Thoracic aorta (tissue), 2 donors: ENCODE measurements around the gene LY86. TPM values are rescaled to one million over a fixed set of nuclear protein-coding genes. Genes with fewer than 3 reads are reported as not detected.

Source experiments
- ATAC-seq: fragments of 150-250 bp; one replicate; pipeline ENCODE4 v1.8.0; 2017; ENCODE audit warnings: low read depth; ENCODE audit not compliant: insufficient number of reproducible peaks, low FRiP score
- DNase-seq: peaks from one replicate; pipeline ENCODE4 v3.0.0-alpha.2; 2020; ENCODE audit warnings: low spot score
- H3K27ac ChIP-seq, 2 donors: fragments of 200-600 bp; sonication (generic); 1 replicate in 1 of 2; 2 replicates in 1 of 2; pipeline ENCODE4 v1.5.1; 2016; ENCODE audit warnings: mild to moderate bottlenecking in 2 of 2, moderate library complexity in 2 of 2
- H3K27me3 ChIP-seq: fragments of 200-600 bp; sonication (generic); replicated peaks from 2 replicates; pipeline ENCODE4 v1.6.0; 2016; ENCODE audit warnings: mild to moderate bottlenecking; ENCODE audit not compliant: insufficient read depth
- H3K36me3 ChIP-seq: fragments of 200-600 bp; sonication (generic); one replicate; pipeline ENCODE4 v1.5.1; 2016
- H3K4me1 ChIP-seq, 2 donors: fragments of 200-600 bp; sonication (generic); 1 replicate in 1 of 2; 2 replicates in 1 of 2; pipeline versions ENCODE4 v1.5.1 to v1.6.0; 2016; ENCODE audit warnings: low read depth in 2 of 2, mild to moderate bottlenecking in 1 of 2; ENCODE audit not compliant: control insufficient read depth in 1 of 2
- H3K4me3 ChIP-seq: fragments of 200-600 bp; sonication (generic); 2 replicates; pipeline ENCODE4 v1.5.1; 2016; ENCODE audit warnings: mild to moderate bottlenecking
- H3K9me3 ChIP-seq: fragments of 200-600 bp; sonication (generic); 2 replicates; pipeline ENCODE4 v1.5.1; 2016
- total RNA-seq, 2 donors: library from RNA; depleted of rRNA; stranded (reverse); fragments of >200 nt; gene quantifications; one replicate each; pipeline versions ENCODE4 v1.1.0 to v1.2.3, GENCODE V29; 2016
- TF ChIP-seq, protein P1 (sequence below): fragments of 200-600 bp; sonication (generic); IDR thresholded peaks from one replicate; pipeline ENCODE4 v1.5.1; 2019; ENCODE audit warnings: antibody characterized with exemption

The LY86 gene
- total RNA-seq, 2 donors from 2014 or later: 4.5 to 6.5 TPM

DNA sequence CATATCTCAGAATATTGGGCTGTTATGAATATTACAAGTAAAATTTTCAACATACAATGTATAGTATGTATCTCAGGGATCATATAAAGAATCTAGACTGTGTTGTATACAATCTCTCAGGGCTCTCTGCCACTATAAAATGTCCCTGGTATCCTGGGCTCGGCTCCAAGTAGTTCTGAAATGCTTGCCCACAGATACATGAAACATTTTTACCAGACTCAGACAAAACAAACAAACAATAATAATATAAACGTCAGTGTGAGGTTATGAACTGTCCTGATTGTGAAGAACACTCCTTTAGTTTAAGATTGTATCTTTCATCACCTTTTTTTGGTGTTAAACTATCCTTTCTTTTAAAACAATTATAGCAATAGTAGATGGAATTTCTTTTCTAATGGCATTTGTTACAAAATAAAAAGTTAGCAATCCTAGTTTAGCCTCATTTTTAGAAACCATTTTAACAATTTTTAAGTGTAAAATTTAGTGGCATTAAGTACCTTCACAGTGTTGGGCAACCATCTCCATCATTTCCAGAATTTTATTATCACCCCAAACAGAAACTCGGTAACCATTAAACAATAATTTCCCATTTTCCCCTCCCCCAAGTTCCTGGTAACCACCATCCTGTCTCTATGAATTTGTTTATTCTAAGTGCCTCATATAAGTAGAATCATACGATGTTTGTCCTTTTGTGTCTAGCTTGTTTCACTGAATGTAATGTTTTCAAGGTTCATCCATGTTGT, 17.4 kb upstream of the LY86 start:
- H3K27me3 ChIP-seq: no peaks in the 10 kb centered on the region
- H3K36me3 ChIP-seq: no peaks in the 10 kb centered on the region
- H3K9me3 ChIP-seq: no peaks in the 10 kb centered on the region
- ATAC-seq (no peak), DNase-seq (no peak)
- no peak overlapping the region for H3K27ac ChIP-seq
- H3K4me1 ChIP-seq: no peaks in the 10 kb centered on the region
- H3K4me3 ChIP-seq: no peak overlapping the region
- TF ChIP-seq, protein P1, sequence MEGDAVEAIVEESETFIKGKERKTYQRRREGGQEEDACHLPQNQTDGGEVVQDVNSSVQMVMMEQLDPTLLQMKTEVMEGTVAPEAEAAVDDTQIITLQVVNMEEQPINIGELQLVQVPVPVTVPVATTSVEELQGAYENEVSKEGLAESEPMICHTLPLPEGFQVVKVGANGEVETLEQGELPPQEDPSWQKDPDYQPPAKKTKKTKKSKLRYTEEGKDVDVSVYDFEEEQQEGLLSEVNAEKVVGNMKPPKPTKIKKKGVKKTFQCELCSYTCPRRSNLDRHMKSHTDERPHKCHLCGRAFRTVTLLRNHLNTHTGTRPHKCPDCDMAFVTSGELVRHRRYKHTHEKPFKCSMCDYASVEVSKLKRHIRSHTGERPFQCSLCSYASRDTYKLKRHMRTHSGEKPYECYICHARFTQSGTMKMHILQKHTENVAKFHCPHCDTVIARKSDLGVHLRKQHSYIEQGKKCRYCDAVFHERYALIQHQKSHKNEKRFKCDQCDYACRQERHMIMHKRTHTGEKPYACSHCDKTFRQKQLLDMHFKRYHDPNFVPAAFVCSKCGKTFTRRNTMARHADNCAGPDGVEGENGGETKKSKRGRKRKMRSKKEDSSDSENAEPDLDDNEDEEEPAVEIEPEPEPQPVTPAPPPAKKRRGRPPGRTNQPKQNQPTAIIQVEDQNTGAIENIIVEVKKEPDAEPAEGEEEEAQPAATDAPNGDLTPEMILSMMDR: no peak

DNA sequence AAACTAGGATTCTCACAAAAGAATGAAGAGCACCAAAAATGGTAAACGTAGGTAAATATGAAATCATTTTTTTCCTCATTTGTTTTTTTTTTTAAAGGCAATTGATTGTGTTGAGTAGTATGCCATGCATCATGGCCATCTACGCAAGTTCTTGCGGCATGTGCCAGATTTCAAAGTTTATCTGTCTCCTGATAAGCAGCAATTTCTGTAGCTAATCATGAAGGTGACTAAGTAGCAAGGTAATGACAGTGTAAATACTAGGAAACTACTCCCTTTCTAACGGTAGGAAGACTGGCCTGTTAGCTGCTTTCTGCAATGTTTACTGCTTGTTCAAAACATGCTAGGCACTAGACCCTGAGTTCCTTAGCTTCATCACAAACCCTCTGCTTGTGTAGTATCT, 13.4 kb upstream of the LY86 start:
- TF ChIP-seq, protein P1: no peak
- no peaks in the 10 kb centered on the region for H3K4me1 ChIP-seq
- DNase-seq: no peak
- no peak overlapping the region for H3K4me3 ChIP-seq
- peaks cover 3% of the 10 kb centered on the region for H3K9me3 ChIP-seq
- H3K27ac ChIP-seq: no peak overlapping the region
- no peaks in the 10 kb centered on the region for H3K36me3 ChIP-seq
- H3K27me3 ChIP-seq: no peaks in the 10 kb centered on the region
- ATAC-seq: no peak

DNA sequence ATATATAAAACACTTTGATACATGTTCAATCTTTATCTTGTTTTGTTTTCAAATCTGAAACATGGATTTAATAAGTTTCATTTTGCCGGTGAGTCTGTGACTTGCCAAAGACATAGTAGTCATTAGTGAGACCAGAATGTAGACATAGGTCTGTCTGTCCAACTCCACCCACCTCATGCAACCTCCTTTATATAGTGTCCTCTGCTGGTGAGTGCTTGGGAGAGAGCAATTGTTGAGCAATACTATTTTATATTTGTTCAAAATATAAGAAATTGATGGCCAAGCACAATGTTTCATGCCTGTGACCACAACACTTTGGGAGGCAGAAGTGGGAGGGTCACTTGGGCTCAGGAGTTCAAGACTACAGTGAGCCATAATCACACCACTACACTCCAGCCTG, 10.8 kb upstream of the LY86 start:
- no peak overlapping the region for H3K4me3 ChIP-seq
- H3K27ac ChIP-seq: no peak overlapping the region
- ATAC-seq: no peak
- H3K4me1 ChIP-seq: no peaks in the 10 kb centered on the region
- no peaks in the 10 kb centered on the region for H3K36me3 ChIP-seq
- TF ChIP-seq, protein P1: no peak
- H3K9me3 ChIP-seq: peaks cover 3% of the 10 kb centered on the region
- no peak for DNase-seq
- no peaks in the 10 kb centered on the region for H3K27me3 ChIP-seq

DNA sequence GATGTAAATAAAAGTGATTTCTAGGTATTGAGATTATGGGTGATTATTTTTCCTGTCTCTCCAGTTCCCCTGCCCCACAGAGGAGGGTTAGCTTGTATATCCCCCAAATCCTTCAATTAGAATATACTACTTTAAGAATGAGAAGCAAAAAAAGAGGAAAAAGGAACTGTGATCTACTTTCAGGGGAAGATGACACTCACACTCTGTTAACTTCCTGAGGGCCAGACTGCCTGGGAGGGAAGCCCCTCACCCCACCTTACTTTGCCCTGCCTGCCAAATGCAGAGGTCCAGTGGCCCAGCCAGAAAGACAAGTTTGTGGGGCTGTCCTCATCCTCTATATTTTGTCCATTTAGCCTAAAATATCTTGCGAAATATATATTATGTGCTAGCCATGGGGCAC, 9.2 kb upstream of the LY86 start:
- H3K27me3 ChIP-seq: no peaks in the 10 kb centered on the region
- TF ChIP-seq, protein P1: no peak
- DNase-seq: no peak
- no peak overlapping the region for H3K4me3 ChIP-seq
- H3K9me3 ChIP-seq: peaks cover 3% of the 10 kb centered on the region
- no peaks in the 10 kb centered on the region for H3K4me1 ChIP-seq
- ATAC-seq: no peak
- H3K27ac ChIP-seq: no peak overlapping the region
- H3K36me3 ChIP-seq: no peaks in the 10 kb centered on the region

DNA sequence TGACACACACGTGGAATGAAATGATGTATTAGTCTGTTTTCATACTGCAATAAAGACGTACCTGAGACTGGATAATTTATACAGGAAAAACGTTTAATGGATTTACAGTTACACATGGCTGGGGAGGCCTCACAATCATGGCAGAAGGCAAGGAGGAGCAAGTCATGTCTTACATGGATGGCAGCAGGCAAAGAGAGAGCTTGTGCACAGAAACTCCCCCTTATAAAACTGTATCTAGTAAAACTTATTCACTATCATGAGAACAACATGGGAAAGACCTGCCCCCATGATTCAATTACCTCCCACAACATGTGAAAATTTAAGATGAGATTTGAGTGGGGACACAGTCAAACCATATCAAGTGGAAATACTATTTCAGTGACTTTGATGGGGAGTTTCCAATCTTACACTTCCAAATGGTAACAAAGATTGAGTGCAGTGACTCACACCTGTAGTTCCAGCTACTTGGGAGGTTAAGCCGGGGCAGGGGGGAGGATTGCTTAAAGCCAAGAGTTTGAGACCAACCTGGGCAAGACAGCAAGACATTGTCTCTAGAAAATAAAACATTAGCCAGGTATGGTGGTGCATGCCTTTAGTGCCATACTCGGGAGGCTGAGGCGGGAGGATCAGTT, 8.2 kb upstream of the LY86 start:
- Histone ChIP-seq H3K4me3 (no peak overlapping the region), H3K9me3 (peaks cover 3% of the 10 kb centered on the region), H3K36me3 (no peaks in the 10 kb centered on the region), H3K27me3 (no peaks in the 10 kb centered on the region), H3K27ac (no peak overlapping the region), H3K4me1 (no peaks in the 10 kb centered on the region)
- ATAC-seq: no peak
- TF ChIP-seq, protein P1: no peak
- DNase-seq: no peak
